Measurements from ENCODE around the gene VCAN.
A peak's percentile ranks its signal among the peaks of the same experiment; 100 is the strongest.

VCAN gene

DNA sequence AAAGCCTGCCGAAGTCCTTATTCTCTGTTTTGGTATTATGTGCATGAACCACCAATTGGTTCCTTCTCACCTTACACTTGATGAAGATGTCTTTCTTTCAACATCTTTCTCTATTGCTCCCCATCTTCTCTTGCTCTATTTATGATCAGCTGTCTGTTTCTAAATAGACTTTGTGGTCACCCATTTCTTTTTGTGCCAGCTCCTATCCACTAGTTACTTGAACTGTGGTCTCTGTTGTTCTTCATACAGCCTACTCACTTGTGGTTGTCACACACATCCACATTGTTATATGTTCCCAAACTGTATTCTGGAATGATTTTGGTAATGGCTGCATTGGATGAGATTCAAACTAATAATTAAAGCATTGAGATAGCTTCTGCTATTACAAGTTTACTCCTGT is 11.4 kb downstream of the VCAN start:
- no peak for DNase-seq (ENCODE audit: extremely low read depth, low read depth)
- H3K4me3 ChIP-seq (replicated peaks; ENCODE audit: low read depth, low read length): no peak overlapping the region
- TF ChIP-seq CTCF (IDR thresholded peaks at IDR 0.05; ENCODE audit: low read depth, low read length, missing control alignments): no peak

GRCh38 chr5:83484294-83484693 is 12.8 kb downstream of the VCAN start:
- H3K4me3 ChIP-seq (replicated peaks; ENCODE audit: low read depth, low read length): no peak overlapping the region
- no peak for TF ChIP-seq CTCF (IDR thresholded peaks at IDR 0.05; ENCODE audit: low read depth, low read length, missing control alignments)
- DNase-seq (ENCODE audit: extremely low read depth, low read depth): no peak

GRCh38 chr5:83485842-83486241 is 14.3 kb downstream of the VCAN start:
- no peak for DNase-seq (ENCODE audit: extremely low read depth, low read depth)
- peak; percentile 5 for TF ChIP-seq CTCF (IDR thresholded peaks at IDR 0.05; ENCODE audit: low read depth, low read length, missing control alignments)
- no peak overlapping the region for H3K4me3 ChIP-seq (replicated peaks; ENCODE audit: low read depth, low read length)

DNA sequence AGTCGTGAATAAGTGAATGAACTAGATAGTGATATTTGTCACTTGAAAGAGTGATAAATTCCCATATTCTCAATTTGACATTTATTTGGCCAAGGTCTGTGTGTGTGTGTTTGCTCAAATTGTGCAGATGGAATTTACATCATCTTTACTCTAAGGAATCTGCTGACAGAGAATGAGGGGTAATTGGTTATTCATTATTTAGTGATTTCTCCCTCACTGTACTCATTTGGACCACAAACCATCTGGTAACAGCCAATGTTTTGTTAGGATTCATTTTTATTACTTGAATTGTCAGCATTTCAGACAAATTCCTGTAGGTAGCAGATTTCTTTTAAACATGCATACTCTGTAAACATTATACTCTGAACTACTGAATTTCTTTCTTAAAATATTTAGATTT is 15.6 kb downstream of the VCAN start:
- no peak for DNase-seq (ENCODE audit: extremely low read depth, low read depth)
- TF ChIP-seq CTCF (IDR thresholded peaks at IDR 0.05; ENCODE audit: low read depth, low read length, missing control alignments): no peak

DNA sequence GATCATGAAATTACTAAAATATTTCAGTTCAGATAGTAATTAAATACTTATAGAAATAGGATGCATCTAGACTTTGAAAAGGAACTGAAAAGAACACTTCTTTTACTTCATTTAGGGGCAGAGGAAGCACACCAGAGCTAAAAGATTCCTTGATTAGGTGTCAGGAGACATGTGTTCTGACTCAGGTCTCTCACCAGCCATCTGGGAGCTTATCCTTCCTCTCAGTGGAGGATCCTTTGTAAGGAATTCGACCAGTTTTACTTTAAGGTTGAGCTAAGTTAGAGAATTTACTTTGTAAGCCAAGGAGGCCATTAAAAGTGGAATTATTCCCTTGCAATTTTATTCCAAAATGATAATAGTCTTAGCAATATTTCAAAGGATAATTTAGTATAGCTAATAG is 16.7 kb downstream of the VCAN start:
- TF ChIP-seq CTCF (IDR thresholded peaks at IDR 0.05; ENCODE audit: low read depth, low read length, missing control alignments): no peak
- DNase-seq (ENCODE audit: extremely low read depth, low read depth): peak; percentile 64

More for the DNA sequence above, 15.6 kb downstream of the VCAN start:
- no peak overlapping the region for H3K4me3 ChIP-seq (replicated peaks; ENCODE audit: low read depth, low read length)

DNA sequence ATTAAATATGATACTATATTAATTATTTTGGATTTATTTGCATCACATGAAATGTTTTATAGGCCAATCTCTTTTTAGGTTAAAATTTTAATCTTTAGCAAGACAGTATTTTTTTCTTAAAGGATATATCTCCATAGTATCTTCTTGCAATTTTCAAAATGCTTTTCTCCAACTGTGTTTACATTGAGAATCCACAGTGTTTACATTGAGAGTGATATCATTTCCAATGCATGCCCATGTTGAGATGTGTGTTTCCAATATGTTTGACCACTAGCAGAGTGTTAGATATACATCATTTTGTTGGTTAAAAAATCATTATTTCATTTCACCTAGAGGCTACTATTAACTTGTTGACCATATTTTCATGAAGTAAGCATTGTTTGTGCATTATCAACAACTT is 17.3 kb downstream of the VCAN start:
- no peak for TF ChIP-seq CTCF (IDR thresholded peaks at IDR 0.05; ENCODE audit: low read depth, low read length, missing control alignments)
- no peak overlapping the region for H3K4me3 ChIP-seq (replicated peaks; ENCODE audit: low read depth, low read length)
- DNase-seq (ENCODE audit: extremely low read depth, low read depth): no peak

More for the DNA sequence above, 16.7 kb downstream of the VCAN start:
- no peak overlapping the region for H3K4me3 ChIP-seq (replicated peaks; ENCODE audit: low read depth, low read length)

DNA sequence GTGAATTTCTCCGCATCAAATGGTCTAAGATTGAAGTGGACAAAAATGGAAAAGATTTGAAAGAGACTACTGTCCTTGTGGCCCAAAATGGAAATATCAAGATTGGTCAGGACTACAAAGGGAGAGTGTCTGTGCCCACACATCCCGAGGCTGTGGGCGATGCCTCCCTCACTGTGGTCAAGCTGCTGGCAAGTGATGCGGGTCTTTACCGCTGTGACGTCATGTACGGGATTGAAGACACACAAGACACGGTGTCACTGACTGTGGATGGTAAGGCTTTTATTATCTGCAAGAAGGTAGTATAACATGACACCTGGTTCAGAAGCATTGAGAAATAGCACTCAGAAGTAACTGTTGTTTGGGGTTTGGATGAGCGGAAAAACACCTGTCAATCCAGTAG is 18.7 kb downstream of the VCAN start:
- no peak for DNase-seq (ENCODE audit: extremely low read depth, low read depth)
- H3K4me3 ChIP-seq (replicated peaks; ENCODE audit: low read depth, low read length): no peak overlapping the region
- TF ChIP-seq CTCF (IDR thresholded peaks at IDR 0.05; ENCODE audit: low read depth, low read length, missing control alignments): no peak
